GM19324 (cell line): ENCODE results near the gene SHFL.

Experiments used
- ATAC-seq: cut with Tn5 transposase; IDR thresholded peaks from one replicate; pipeline ENCODE4 v1.9.1; 2021; ENCODE audit warnings: mild to moderate bottlenecking, moderate library complexity; ENCODE audit not compliant: unreplicated experiment, low FRiP score

SHFL gene

GRCh38 chr19:10126213-10126639 is 40.1 kb downstream of the SHFL start:
- no peak for ATAC-seq

DNA sequence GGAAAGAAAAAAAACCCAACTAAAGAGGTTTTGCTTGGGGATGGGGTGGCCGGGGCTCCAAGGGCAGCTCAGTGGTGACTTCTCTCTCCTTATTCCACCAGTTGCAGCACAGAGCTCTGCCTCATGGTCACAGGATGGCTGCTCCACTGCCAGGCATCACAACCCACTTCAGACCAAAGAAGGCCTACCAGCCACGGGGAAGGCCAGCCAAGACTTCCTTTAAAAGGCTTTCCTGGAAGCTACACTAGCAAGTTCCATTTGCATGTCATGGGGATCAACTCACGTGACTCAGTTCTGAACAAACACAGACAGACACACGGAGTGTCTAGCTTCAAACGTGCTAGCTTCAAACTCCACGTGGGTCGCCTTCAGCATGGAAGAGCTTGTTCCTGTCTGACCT is 46.8 kb downstream of the SHFL start:
- no peak for ATAC-seq

GRCh38 chr19:10133596-10133995 is 47.5 kb downstream of the SHFL start:
- ATAC-seq, result no peak

DNA sequence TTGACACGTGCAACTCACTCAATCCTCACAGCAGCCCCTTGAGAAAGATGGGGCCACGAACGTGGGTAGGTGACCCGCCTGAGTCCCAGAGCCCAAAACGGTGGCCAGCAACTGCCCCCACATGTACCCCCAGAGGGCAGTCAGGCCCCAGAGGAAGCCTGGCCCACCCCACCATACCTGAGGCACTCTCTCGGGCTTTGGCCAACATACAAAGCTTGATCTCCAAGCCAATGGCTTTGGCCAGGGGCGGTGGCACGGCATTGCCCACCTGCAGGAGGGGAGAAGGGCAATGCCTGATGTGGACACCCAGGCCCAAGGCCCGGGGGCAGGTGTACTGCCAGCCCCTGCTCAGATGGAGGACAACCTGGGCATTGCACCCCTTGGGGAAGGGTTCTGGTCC is 47.9 kb downstream of the SHFL start:
- ATAC-seq, result no peak

GRCh38 chr19:10135551-10136334 is 49.6 kb downstream of the SHFL start:
- no peak for ATAC-seq

GRCh38 chr19:10136936-10137335 is 50.8 kb downstream of the SHFL start:
- no peak for ATAC-seq

DNA sequence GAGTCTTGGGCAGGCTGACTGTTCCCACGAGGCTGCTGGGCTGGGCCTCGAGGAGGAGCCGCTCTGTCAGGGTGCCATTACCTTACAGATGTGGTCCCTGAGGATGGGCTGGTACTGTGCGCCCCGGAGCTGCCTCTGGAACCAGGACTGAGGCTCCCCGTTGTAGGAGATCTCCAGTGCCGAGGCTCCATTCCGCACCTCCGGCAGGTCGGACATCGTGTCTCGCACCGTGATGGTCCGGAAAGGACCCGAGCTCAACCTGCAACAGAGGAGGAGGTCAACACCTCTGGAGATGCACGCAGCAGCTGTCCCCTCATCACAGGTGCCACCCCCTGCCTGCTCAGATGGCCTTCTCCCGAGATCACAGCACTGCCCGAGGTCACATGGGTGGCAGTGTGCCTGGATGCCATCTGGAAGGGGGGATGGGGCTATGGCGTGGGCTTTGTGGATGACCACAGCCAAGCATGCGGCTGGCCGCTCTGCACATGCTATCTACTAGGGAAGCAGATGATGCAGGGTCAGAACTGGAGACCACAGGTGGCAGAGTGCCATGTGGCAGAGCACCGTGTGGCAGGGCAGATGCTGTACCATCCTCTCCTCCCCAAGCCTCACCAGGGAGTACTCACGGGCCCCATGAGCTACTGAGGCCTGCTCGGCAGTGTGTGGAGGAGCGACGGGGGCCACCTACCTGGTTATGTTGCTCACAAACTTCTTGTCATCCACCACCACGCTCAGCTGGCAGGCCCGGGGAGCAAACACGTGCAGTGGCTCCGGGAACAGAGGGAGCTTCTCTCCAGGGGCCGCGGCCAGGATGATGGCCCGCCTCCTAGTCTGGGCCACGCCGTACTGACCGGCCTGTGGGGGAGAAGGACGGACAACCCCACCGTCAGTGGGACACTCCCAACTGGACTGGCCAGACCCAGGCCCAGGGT is 51.9 kb downstream of the SHFL start:
- ATAC-seq, result no peak

GRCh38 chr19:10138879-10139795 is 53.0 kb downstream of the SHFL start:
- ATAC-seq, result no peak

DNA sequence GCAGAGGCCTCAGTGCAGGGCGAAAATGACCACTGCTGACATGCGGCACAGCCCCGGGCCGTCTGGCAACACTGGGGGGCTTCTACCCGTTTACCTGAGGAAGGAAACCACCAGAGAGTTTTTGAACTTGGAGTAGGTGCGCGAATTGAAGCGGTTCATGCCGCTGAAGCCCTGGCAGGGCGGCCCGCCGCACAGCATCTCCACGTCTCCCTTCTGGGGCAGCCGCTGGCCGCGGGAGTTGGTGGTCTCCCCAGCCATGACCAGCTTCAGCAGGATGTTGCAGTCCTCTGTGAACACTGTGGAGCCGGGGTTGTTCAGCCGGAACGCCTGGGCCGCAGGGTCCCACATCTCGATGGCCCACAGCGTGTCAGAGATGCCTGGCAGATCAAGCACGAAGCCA is 53.8 kb downstream of the SHFL start:
- ATAC-seq, result no peak

GRCh38 chr19:10141479-10141878 is 55.4 kb downstream of the SHFL start:
- ATAC-seq, result no peak

GRCh38 chr19:10141973-10142372 is 55.9 kb downstream of the SHFL start:
- no peak for ATAC-seq
